Upper lobe of right lung (tissue), 1 donor: ENCODE results near the gene SNW1. TPM values are rescaled to one million over a fixed set of nuclear protein-coding genes. Genes with fewer than 3 reads are reported as not detected.
"Not testable (repeated sequence)": the region's sequence is repeated elsewhere in the genome, so short reads cannot be mapped to it uniquely, and the experiment has no call there.

Experiments
- ATAC-seq: fragments of 200-7000 bp; cut with Tn5 transposase; one replicate; pipeline ENCODE4 v1.9.1; 2020; ENCODE audit warnings: mild to moderate bottlenecking, moderate library complexity
- DNase-seq: peaks from one replicate; pipeline ENCODE4 v3.0.0-alpha.2; 2020
- H3K27ac ChIP-seq: fragments of 200-600 bp; one replicate; pipeline ENCODE4 v1.8.0; 2022
- H3K27me3 ChIP-seq: fragments of 200-600 bp; one replicate; pipeline ENCODE4 v1.8.0; 2022; ENCODE audit warnings: mild to moderate bottlenecking
- H3K36me3 ChIP-seq: fragments of 200-600 bp; one replicate; pipeline ENCODE4 v1.8.0; 2022
- H3K4me1 ChIP-seq: fragments of 200-600 bp; one replicate; pipeline ENCODE4 v1.8.0; 2022
- H3K4me3 ChIP-seq: fragments of 200-600 bp; one replicate; pipeline ENCODE4 v1.8.0; 2022; ENCODE audit warnings: mild to moderate bottlenecking
- H3K9me3 ChIP-seq: fragments of 200-600 bp; one replicate; pipeline ENCODE4 v1.8.0; 2022
- intact Hi-C: fragments of 100-400 bp; cut with DNase I; formaldehyde crosslinking; loops from one replicate; pipeline ENCODE4 v1.11.0; 2022
- total RNA-seq: library from RNA; stranded (reverse); fragmentation: NEBNext Ultra II Directional; extraction: Animal tissue kit (Norgen Biotek cat#: 25700); gene quantifications from one replicate; pipeline ENCODE4 v1.2.1, GENCODE V29; 2021
- TF ChIP-seq, protein P1 (sequence below): fragments of 200-600 bp; IDR thresholded peaks from one replicate; pipeline ENCODE4 v1.8.0; 2022; ENCODE audit warnings: antibody characterized with exemption
- donor health status: DM: no; HTN: yes; CAD: no; lungs with severe emphysema.

Gene SNW1
- total RNA-seq, 1 donor from 2014 or later: 64.7 TPM

DNA sequence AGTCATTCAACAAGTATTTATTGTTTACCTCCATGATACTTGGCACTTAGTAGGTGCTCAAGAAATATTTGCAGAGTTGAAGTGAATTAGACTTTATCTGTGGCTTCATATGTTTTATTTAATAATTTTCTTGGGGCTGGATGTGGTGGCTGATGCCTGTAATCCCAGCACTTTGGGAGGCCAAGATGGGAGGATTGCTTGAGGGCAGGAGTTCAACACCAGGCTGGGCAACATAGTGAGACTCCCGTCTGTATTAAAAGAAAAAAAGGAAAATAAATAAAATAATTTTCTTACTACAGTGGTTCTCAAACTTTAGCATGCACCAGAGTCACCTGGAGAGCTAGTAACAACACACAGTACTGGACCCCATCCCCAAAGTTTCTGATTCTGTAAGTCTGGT lies 39.9 kb upstream of the SNW1 start:
- H3K9me3 ChIP-seq: no peaks in the 10 kb centered on the region
- H3K4me3 ChIP-seq: peak overlapping the region; percentile 73
- no peaks in the 10 kb centered on the region for H3K36me3 ChIP-seq
- ATAC-seq (no peak), DNase-seq (no peak)
- peaks cover 4% of the 10 kb centered on the region for H3K4me1 ChIP-seq
- intact Hi-C loops: no loop called here
- H3K27me3 ChIP-seq: no peaks in the 10 kb centered on the region
- TF ChIP-seq, protein P1, sequence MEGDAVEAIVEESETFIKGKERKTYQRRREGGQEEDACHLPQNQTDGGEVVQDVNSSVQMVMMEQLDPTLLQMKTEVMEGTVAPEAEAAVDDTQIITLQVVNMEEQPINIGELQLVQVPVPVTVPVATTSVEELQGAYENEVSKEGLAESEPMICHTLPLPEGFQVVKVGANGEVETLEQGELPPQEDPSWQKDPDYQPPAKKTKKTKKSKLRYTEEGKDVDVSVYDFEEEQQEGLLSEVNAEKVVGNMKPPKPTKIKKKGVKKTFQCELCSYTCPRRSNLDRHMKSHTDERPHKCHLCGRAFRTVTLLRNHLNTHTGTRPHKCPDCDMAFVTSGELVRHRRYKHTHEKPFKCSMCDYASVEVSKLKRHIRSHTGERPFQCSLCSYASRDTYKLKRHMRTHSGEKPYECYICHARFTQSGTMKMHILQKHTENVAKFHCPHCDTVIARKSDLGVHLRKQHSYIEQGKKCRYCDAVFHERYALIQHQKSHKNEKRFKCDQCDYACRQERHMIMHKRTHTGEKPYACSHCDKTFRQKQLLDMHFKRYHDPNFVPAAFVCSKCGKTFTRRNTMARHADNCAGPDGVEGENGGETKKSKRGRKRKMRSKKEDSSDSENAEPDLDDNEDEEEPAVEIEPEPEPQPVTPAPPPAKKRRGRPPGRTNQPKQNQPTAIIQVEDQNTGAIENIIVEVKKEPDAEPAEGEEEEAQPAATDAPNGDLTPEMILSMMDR: no peak
- H3K27ac ChIP-seq: peak overlapping the region; percentile 89

DNA sequence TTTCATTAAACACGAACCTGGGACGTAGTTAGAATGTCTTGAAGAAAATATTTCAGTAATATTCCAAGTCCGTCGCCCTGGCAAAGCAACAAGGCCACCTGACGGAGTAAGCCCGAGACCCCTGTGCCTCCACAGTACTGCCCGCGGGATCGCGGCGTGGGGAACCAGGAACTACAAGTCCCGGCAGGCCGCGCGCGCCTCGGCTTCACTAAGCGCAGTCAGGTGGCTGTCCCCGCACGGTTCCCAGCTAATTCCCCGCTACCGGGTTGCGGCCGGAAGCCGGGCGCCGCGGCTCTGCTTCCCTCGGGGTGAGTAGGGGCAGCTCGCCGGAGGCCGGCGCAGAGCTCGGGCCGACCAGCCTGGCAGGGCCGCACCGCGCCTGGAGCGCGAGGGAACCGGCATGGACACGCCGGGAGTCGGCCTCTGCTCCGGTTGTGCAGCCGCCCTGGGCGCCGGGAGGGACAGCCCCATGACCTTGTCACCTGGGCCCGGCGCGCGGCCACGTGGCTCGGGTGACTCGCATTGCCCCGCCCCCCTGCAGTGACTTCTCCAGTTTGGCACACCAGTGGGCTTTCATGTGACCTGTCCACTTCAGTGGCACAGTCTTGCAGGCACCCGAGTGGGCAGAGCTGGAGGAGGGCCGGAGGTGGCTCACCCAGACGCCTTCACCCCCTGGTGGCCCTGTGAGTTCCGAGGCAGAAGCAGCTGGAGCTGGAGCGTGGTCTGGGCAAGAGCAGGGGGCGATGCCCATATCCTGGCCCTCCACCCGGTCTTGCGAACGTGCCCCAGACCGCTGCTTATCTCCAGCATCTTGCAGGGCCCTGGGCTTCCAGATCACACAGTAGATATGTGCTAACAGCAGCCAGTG lies 39.1 kb upstream of the SNW1 start, which contains the start of gene ADCK1:
TSS of gene ADCK1 (plus strand) at position 247 of the 868 bp plus-strand sequence. CDS start 18,870 bp downstream, outside the sequence.
- TF ChIP-seq, protein P1: peak; percentile 47
- DNase-seq: peak; percentile 97
- no peaks in the 10 kb centered on the region for H3K9me3 ChIP-seq
- peak within 1 kb of the TSS; percentile 73 for H3K4me3 ChIP-seq
- H3K36me3 ChIP-seq: no peaks in the 10 kb centered on the region
- H3K27me3 ChIP-seq: no peaks in the 10 kb centered on the region
- intact Hi-C loops: no loop called here
- H3K27ac ChIP-seq: peak within 1 kb of the TSS; percentile 89
- peaks cover 4% of the 10 kb centered on the region for H3K4me1 ChIP-seq
- ATAC-seq: peak; percentile 97

DNA sequence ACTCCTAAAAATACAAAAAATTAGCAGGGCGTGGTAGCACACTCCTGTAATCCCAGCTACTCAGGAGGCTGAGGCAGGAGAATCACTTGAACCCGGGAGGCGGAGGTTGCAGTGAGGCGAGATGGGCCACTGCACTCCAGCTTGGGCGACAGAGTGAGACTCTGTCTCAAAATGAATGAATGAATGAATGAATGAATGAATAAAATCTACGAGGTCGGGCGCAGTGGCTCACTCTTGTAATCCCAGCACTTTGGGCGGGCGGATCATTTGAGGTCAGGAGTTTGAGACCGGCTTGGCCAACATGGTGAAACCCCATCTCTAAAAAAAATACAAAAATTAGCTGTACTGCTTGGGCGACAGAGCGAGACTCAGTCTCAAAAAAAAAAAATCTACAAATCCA lies 38.5 kb upstream of the SNW1 start:
- H3K36me3 ChIP-seq, H3K27me3 ChIP-seq, H3K9me3 ChIP-seq, DNase-seq, H3K4me1 ChIP-seq, ATAC-seq, intact Hi-C loops: not testable (repeated sequence)
- peak overlapping the region; percentile 89 for H3K27ac ChIP-seq
- H3K4me3 ChIP-seq: peak overlapping the region; percentile 73

DNA sequence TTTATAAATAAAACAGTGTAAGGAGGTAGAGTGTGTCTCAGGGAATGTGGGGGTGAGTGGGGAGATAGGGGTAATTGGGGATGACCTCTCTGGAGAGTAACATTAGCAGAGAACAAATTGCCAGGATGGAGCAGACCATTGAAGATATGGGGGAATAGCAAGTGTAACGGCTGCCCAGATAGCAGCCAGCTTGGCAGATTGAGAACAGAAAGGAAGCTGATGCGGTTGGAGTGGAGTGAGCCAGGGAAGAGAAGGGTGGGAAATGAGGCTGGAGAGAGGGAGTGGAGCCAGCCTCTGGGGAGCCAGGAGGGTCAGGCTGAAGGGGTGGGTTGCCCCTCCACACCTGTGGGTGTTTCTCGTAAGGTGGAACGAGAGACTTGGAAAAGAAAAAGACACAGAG lies 33.4 kb upstream of the SNW1 start:
- Histone ChIP-seq H3K36me3 (no peaks in the 10 kb centered on the region), H3K27ac (no peak overlapping the region), H3K4me1 (peaks cover 1% of the 10 kb centered on the region), H3K4me3 (no peak overlapping the region), H3K9me3 (no peaks in the 10 kb centered on the region), H3K27me3 (no peaks in the 10 kb centered on the region)
- DNase-seq: no peak
- TF ChIP-seq, protein P1: no peak
- ATAC-seq: no peak
- intact Hi-C loops: no loop called here

DNA sequence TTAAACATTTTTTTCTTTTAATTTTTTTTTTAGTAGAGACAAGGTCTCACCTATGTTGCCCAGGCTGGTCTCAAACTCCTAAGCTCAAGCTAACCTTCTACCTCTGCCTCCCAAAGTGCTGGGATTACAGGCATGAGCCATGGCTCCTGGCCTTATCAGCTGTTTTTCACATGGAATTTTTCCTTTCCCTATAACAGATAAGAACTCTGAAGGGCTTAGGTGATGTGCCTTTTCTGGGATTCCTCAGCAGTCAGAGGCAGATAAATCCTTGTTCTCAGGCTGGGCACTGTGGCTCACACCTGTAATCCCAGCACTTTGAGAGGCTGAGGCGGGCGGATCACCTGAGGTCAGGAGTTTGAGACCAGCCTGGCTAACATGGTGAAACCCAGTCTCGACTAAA lies 32.3 kb upstream of the SNW1 start:
- not testable (repeated sequence) for H3K4me3 ChIP-seq, DNase-seq

DNA sequence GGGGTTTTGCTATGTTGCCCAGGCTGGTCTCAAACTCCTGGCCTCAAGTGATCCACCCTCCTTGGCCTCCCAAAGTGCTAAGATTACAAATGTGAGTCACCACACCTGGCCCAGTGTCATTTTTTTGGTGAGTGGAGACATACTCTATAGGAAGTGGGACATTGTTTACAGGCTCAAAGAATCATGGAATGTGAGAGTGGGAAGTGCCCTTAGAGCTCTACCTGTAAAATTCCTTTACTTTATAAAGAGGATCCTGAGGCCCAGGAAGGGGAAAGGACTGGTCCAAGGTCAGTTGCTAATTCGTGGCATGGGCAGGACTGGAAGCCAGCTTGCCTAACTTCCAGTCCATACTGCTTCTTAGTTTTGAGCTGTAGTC lies 30.3 kb upstream of the SNW1 start:
- Histone ChIP-seq H3K9me3 (no peaks in the 10 kb centered on the region), H3K27me3 (no peaks in the 10 kb centered on the region), H3K4me1 (no peaks in the 10 kb centered on the region), H3K27ac (no peak overlapping the region), H3K36me3 (no peaks in the 10 kb centered on the region), H3K4me3 (no peak overlapping the region)
- intact Hi-C loops: no loop called here
- DNase-seq (no peak), ATAC-seq (peak; percentile 52)
- TF ChIP-seq, protein P1: no peak

More for the DNA sequence above, 32.3 kb upstream of the SNW1 start:
- H3K36me3 ChIP-seq, ATAC-seq, H3K9me3 ChIP-seq, H3K27me3 ChIP-seq, H3K27ac ChIP-seq, H3K4me1 ChIP-seq, intact Hi-C loops: not testable (repeated sequence)
